H1 (cell line): ENCODE results near the gene LYL1. TPM values are rescaled to one million over a fixed set of nuclear protein-coding genes. Genes with fewer than 3 reads are reported as not detected.

Experiments
- CEBPB ChIP-seq: IDR thresholded peaks from 2 replicates; pipeline ENCODE4 v1.6.1; 2012; ENCODE audit warnings: low read depth, low read length
- CHD7 ChIP-seq: fragments of 300-600 bp; sonication (generic); IDR thresholded peaks from 2 replicates; pipeline ENCODE4 v1.7.1; 2012; ENCODE audit warnings: low read length, moderate library complexity, mild to moderate bottlenecking, inconsistent platforms; ENCODE audit not compliant: insufficient replicate concordance
- EP300 ChIP-seq, 2 experiments: IDR thresholded peaks; 1 replicate in 1 of 2; 2 replicates in 1 of 2; pipeline ENCODE4 v1.6.1; 2011 to 2012; ENCODE audit warnings: low read depth in 2 of 2, low read length in 2 of 2, mild to moderate bottlenecking in 2 of 2, borderline replicate concordance in 1 of 2, inconsistent platforms in 1 of 2, moderate library complexity in 1 of 2
- GABPA ChIP-seq: IDR thresholded peaks from 2 replicates; pipeline ENCODE4 v1.6.1; 2011; ENCODE audit warnings: mild to moderate bottlenecking, low read length, moderate library complexity, borderline replicate concordance; ENCODE audit not compliant: insufficient read depth
- HDAC6 ChIP-seq: IDR thresholded peaks from one replicate; pipeline ENCODE4 v1.7.1; 2012; ENCODE audit warnings: low read depth, mild to moderate bottlenecking, inconsistent platforms, low read length, moderate library complexity
- MAX ChIP-seq: IDR thresholded peaks from 2 replicates; pipeline ENCODE4 v1.6.1; 2012; ENCODE audit warnings: inconsistent platforms
- POLR2A ChIP-seq, 2 experiments: IDR thresholded peaks; 1 replicate in 1 of 2; 2 replicates in 1 of 2; pipeline ENCODE4 v1.6.1; 2011; ENCODE audit warnings: low read depth in 2 of 2, low read length in 2 of 2, mild to moderate bottlenecking in 2 of 2; ENCODE audit errors: control extremely low read depth in 1 of 2
- RAD21 ChIP-seq, 2 experiments: IDR thresholded peaks in 1 of 2; conservative IDR thresholded peaks in 1 of 2; 2 replicates each; pipeline ENCODE4 v1.6.1; 2011; ENCODE audit warnings: low read depth in 2 of 2, low read length in 2 of 2, improper control_type of control experiment in 1 of 2, inconsistent platforms in 1 of 2, mild to moderate bottlenecking in 1 of 2, moderate library complexity in 1 of 2
- TCF12 ChIP-seq: IDR thresholded peaks from 2 replicates; pipeline ENCODE4 v1.6.1; 2011; ENCODE audit warnings: low read depth, mild to moderate bottlenecking, low read length
- polyA plus RNA-seq, 7 experiments: library from polyadenylated mRNA; depleted of rRNA in 3 of 7; stranded (reverse) in 5 of 7; unstranded in 2 of 7; fragments of >200 nt in 5 of 7; fragments of 200-250 nt in 2 of 7; gene quantifications; 1 replicate in 5 of 7; 2 replicates in 1 of 7; 4 replicates in 1 of 7; pipeline versions ENCODE4 v1.2.1 to v1.2.3, GENCODE V29; 2011 to 2013; ENCODE audit warnings: missing spikeins in 2 of 7, mixed read lengths in 2 of 7
- total RNA-seq: library from RNA; stranded (reverse); fragmentation: NEBNext Ultra II Directional; extraction: Animal tissue kit (Norgen Biotek cat#: 25700); gene quantifications from 2 replicates; pipeline ENCODE4 v1.2.1, GENCODE V29; 2021

LYL1 gene
- total and polyA plus RNA-seq, 2 of the 8 experiments (the other 6 are each of a cell fraction or from before 2014, with no cell fraction given), result 0.58 to 0.76 TPM

DNA sequence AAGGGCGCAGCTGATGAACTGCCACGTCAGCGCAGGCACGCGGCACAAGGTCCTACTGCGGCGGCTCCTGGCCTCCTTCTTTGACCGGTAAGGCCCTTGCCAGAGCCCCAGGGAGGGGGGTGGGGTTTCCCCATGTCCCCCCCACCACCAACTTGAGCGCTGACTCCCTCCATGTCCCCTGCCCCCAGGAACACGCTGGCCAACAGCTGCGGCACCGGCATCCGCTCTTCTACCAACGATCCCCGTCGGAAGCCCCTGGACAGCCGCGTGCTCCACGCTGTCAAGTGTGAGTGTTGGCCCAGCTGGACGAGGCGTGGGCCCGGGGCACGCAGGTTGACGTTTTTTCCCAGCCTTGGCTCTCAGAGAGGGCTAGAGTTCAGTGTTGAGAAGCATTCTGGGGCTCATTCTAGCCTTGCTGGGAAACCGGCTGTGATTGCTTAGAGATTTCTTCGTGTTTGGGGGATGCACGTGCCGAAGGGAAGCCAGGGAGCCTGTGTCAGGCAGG is 34.7 kb upstream of the LYL1 start (continued):
- TF ChIP-seq RAD21 (IDR thresholded peaks at IDR 0.05 in 1 of 2, conservative IDR thresholded peaks at IDR 0.05 in 1 of 2; ENCODE audit: low read depth in 2 of 2, low read length in 2 of 2) (no peak), EP300 (IDR thresholded peaks at IDR 0.05; ENCODE audit: borderline replicate concordance in 1 of 2, low read depth in 2 of 2, low read length in 2 of 2) (no peak), GABPA (no peak), POLR2A (IDR thresholded peaks at IDR 0.05; ENCODE audit: control extremely low read depth in 1 of 2, low read depth in 2 of 2, low read length in 2 of 2) (no peak), TCF12 (no peak), CHD7 (no peak), MAX (no peak), CEBPB (no peak), HDAC6 (no peak)
